OCI-LY7 (cell line): ENCODE results near the gene ERGIC1. TPM values are rescaled to one million over a fixed set of nuclear protein-coding genes. Genes with fewer than 3 reads are reported as not detected.

Experiments
- BruUV-seq: library from RNA; stranded (reverse); fragments of 400-500 nt; replicated peaks from 2 replicates; lab custom pipeline; 2021; lab: Mats Ljungman, UMichigan
- CTCF ChIA-PET: fragments of 300-600 bp; sonication (Branson Sonifier 250); formaldehyde crosslinking; loops from one replicate; lab custom pipeline; 2022; ENCODE audit warnings: antibody characterized with exemption; ENCODE audit not compliant: unreplicated experiment; lab: Charles Lee
- POLR2A ChIA-PET: fragments of 300-600 bp; sonication (Branson Sonifier 250); formaldehyde crosslinking; loops from one replicate; lab custom pipeline; 2022; ENCODE audit warnings: antibody characterized with exemption; lab: Charles Lee
- DNase-seq: peaks from one replicate; pipeline ENCODE4 v3.0.0-alpha.2; 2015; ENCODE audit warnings: low spot score
- H2AFZ ChIP-seq: fragments of 200-600 bp; sonication (generic), shearing (Covaris generic); 2 replicates; pipeline ENCODE4 v1.6.1; 2014; ENCODE audit warnings: mild to moderate bottlenecking, antibody characterized with exemption, low read length, moderate library complexity
- H3K27ac ChIP-seq: fragments of 200-600 bp; sonication (generic); 2 replicates; pipeline ENCODE4 v1.5.1; 2014; ENCODE audit warnings: mixed run types, low read depth, mild to moderate bottlenecking, moderate library complexity, low read length, inconsistent platforms; ENCODE audit not compliant: poor library complexity, severe bottlenecking
- H3K36me3 ChIP-seq: fragments of 200-600 bp; sonication (generic); 2 replicates; pipeline ENCODE4 v1.6.1; 2014; ENCODE audit warnings: mild to moderate bottlenecking, antibody characterized with exemption, low read length, moderate library complexity, mixed read lengths; ENCODE audit not compliant: insufficient read depth
- H3K4me1 ChIP-seq: fragments of 200-600 bp; sonication (generic); 2 replicates; pipeline ENCODE4 v1.5.1; 2014; ENCODE audit warnings: mild to moderate bottlenecking, low read length; ENCODE audit not compliant: insufficient read depth, poor library complexity, severe bottlenecking
- H3K4me2 ChIP-seq: fragments of 200-600 bp; sonication (generic); 2 replicates; pipeline ENCODE4 v1.6.1; 2014; ENCODE audit warnings: mild to moderate bottlenecking, low read length
- H3K4me3 ChIP-seq: fragments of 200-600 bp; sonication (generic); 2 replicates; pipeline ENCODE4 v1.5.1; 2014; ENCODE audit warnings: mild to moderate bottlenecking, low read depth, low read length; ENCODE audit not compliant: poor library complexity, severe bottlenecking
- H3K79me2 ChIP-seq: fragments of 200-600 bp; sonication (generic); 2 replicates; pipeline ENCODE4 v1.6.1; 2016; ENCODE audit warnings: low read depth, mild to moderate bottlenecking, low read length, moderate library complexity, mixed read lengths; ENCODE audit not compliant: insufficient read depth
- H3K9me2 ChIP-seq: fragments of 200-600 bp; sonication (generic); 2 replicates; pipeline ENCODE4 v1.6.1; 2016; ENCODE audit warnings: mild to moderate bottlenecking, low read length, mixed read lengths; ENCODE audit not compliant: insufficient read depth
- H3K9me3 ChIP-seq: fragments of 200-600 bp; sonication (generic); 2 replicates; pipeline ENCODE4 v1.6.1; 2014; ENCODE audit warnings: mild to moderate bottlenecking, mixed run types, low read length, mixed read lengths
- H4K20me1 ChIP-seq: fragments of 200-600 bp; sonication (generic); 2 replicates; pipeline ENCODE4 v1.6.1; 2014; ENCODE audit warnings: mild to moderate bottlenecking, antibody characterized with exemption, low read length, moderate library complexity, mixed read lengths; ENCODE audit not compliant: insufficient read depth
- EZH2phosphoT487 ChIP-seq: fragments of 200-600 bp; sonication (generic); IDR thresholded peaks from 2 replicates; pipeline ENCODE4 v1.6.1; 2018; ENCODE audit warnings: low read depth, borderline replicate concordance, mild to moderate bottlenecking, mixed run types, antibody characterized with exemption, low read length, moderate library complexity, mixed read lengths
- intact Hi-C: fragments of 100-400 bp; cut with micrococcal nuclease; formaldehyde crosslinking; loops from one replicate; pipeline ENCODE4 v1.10.0; 2022; ENCODE audit not compliant: unreplicated experiment
- total RNA-seq, 2 experiments: library from RNA; depleted of rRNA in 1 of 2; stranded (reverse); fragments of >200 nt in 1 of 2; shearing (Covaris generic) in 1 of 2; gene quantifications; 2 replicates each; pipeline ENCODE4 v1.2.3, GENCODE V29; 2014 to 2022
- TF ChIP-seq, protein P1 (sequence below): fragments of 200-600 bp; sonication (generic); conservative IDR thresholded peaks from 2 replicates; pipeline ENCODE4 v1.5.1; 2014; ENCODE audit warnings: mild to moderate bottlenecking, antibody characterized with exemption, low read length, moderate library complexity, mixed read lengths

ERGIC1 gene
- total RNA-seq, 2 experiments from 2014 or later: 125 to 178 TPM

GRCh38 chr5:172906436-172906835, 72.4 kb downstream of the ERGIC1 start:
- Histone ChIP-seq H3K36me3 (peaks cover 24% of the 10 kb centered on the region), H3K4me3 (no peak overlapping the region), H3K9me3 (no peaks in the 10 kb centered on the region), H3K79me2 (no peaks in the 10 kb centered on the region), H3K27ac (no peak overlapping the region), H4K20me1 (no peaks in the 10 kb centered on the region), H3K9me2 (no peaks in the 10 kb centered on the region), H2AFZ (no peak overlapping the region), H3K4me2 (no peak overlapping the region), H3K4me1 (peaks cover 8% of the 10 kb centered on the region)
- no peak for TF ChIP-seq EZH2phosphoT487
- TF ChIP-seq, protein P1, sequence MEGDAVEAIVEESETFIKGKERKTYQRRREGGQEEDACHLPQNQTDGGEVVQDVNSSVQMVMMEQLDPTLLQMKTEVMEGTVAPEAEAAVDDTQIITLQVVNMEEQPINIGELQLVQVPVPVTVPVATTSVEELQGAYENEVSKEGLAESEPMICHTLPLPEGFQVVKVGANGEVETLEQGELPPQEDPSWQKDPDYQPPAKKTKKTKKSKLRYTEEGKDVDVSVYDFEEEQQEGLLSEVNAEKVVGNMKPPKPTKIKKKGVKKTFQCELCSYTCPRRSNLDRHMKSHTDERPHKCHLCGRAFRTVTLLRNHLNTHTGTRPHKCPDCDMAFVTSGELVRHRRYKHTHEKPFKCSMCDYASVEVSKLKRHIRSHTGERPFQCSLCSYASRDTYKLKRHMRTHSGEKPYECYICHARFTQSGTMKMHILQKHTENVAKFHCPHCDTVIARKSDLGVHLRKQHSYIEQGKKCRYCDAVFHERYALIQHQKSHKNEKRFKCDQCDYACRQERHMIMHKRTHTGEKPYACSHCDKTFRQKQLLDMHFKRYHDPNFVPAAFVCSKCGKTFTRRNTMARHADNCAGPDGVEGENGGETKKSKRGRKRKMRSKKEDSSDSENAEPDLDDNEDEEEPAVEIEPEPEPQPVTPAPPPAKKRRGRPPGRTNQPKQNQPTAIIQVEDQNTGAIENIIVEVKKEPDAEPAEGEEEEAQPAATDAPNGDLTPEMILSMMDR: no peak
- CTCF ChIA-PET: no interaction called here
- no TSS peak for BruUV-seq
- intact Hi-C loops: no loop called here
- no peak for DNase-seq
- POLR2A ChIA-PET: no interaction called here

DNA sequence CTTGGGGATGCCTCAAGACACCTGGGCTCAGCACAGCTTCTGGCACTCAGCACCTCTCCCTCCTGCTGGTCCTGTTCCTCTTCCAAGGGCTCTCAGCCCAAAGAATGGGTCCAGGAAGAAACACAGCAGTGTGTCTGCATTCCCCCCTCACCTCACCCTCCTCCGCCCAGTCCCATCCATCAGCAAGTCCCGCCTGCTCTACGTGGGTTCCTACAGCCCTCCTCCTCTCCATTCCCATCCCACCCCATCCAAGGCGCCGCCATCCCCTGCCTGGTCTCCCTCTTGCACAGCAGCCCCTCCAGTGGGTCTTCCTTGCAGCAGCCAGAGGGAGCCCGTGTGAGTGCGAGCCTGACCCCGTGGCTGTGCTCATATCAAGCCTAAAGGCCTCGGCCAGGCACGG, 72.8 kb downstream of the ERGIC1 start:
- Histone ChIP-seq H3K4me3 (no peak overlapping the region), H3K9me3 (no peaks in the 10 kb centered on the region), H4K20me1 (no peaks in the 10 kb centered on the region), H3K27ac (no peak overlapping the region), H3K9me2 (no peaks in the 10 kb centered on the region), H2AFZ (no peak overlapping the region), H3K79me2 (no peaks in the 10 kb centered on the region), H3K4me1 (peaks cover 9% of the 10 kb centered on the region), H3K36me3 (peaks cover 27% of the 10 kb centered on the region), H3K4me2 (no peak overlapping the region)
- TF ChIP-seq, protein P1: no peak
- no peak for TF ChIP-seq EZH2phosphoT487
- POLR2A ChIA-PET: no interaction called here
- intact Hi-C loops: no loop called here
- DNase-seq: no peak
- CTCF ChIA-PET: no interaction called here
- no TSS peak for BruUV-seq

DNA sequence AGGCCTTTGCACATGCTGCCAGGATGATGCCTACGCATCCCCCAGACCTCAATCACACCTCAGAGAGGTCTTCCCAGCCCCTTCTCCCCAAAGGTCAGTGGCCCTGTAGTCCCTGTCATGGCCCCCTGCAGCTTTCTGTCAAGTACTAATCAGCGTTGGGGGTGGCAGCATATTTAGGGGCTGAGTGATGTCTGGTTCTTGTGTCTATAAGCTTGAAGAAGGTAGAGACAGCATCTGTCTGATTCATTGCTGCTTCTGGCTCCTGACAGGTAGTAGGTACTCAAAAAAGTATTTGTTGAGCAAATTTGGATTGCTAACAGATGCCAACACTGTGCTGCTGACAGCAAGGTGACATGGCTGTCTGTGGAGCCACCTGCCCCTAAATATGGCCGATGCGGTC, 73.6 kb downstream of the ERGIC1 start:
- Histone ChIP-seq H4K20me1 (no peaks in the 10 kb centered on the region), H3K79me2 (no peaks in the 10 kb centered on the region), H2AFZ (no peak overlapping the region), H3K4me3 (no peak overlapping the region), H3K27ac (no peak overlapping the region), H3K9me2 (no peaks in the 10 kb centered on the region), H3K4me2 (no peak overlapping the region), H3K9me3 (no peaks in the 10 kb centered on the region), H3K4me1 (peaks cover 9% of the 10 kb centered on the region), H3K36me3 (peaks cover 30% of the 10 kb centered on the region)
- no peak for DNase-seq
- no peak for TF ChIP-seq EZH2phosphoT487
- TF ChIP-seq, protein P1: no peak
- intact Hi-C loops: no loop called here
- CTCF ChIA-PET: no interaction called here
- no TSS peak for BruUV-seq
- POLR2A ChIA-PET: no interaction called here
